ENCODE results near the gene C1orf115.

DNA sequence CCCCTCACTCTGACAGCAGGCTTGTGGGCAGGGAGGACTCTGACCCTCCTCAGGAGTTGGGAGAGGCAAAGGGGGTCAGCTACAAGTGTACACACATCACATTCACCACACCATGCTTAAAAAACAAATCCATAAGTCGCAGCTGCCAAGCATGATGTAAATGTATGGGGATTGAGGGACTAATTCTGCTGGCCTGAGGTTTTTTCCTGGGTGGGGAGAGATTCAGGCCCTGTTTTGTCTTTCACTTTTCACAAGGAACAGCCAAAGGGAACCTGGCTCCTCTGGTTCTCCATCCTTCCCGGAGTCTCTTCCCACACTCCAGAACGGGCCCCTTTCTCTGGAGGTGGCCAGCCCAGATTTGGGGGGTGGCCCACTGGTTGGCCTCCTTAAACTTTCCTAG, 56.7 kb downstream of the C1orf115 start:
- TF ChIP-seq CTCF (conservative IDR thresholded peaks at IDR 0.05; ENCODE audit: low read length): no peak
- no peak for TF ChIP-seq EZH2phosphoT487 (IDR thresholded peaks at IDR 0.05; ENCODE audit: borderline replicate concordance)
